Endothelial cell of umbilical vein (primary cell): Measurements from ENCODE around the gene CSF3. TPM values are rescaled to one million over a fixed set of nuclear protein-coding genes. Genes with fewer than 3 reads are reported as not detected.
A peak's percentile ranks its signal among the peaks of the same experiment; 100 is the strongest.

Experiments used
- BruUV-seq: library from RNA; stranded (reverse); fragments of 400-500 nt; replicated peaks from 2 replicates; lab custom pipeline; 2021; lab: Mats Ljungman, UMichigan
- CTCF ChIA-PET: fragments of 300-600, 350-600 bp; sonication (Branson Sonifier 250); formaldehyde crosslinking; loops from one replicate; lab custom pipeline; 2021; ENCODE audit warnings: antibody characterized with exemption, inconsistent platforms; lab: Charles Lee
- POLR2A ChIA-PET: fragments of 300-600, 350-600 bp; sonication (Branson Sonifier 250); formaldehyde crosslinking; loops from one replicate; lab custom pipeline; 2021; ENCODE audit warnings: antibody characterized with exemption, inconsistent platforms; lab: Charles Lee
- DNase-seq: peaks from one replicate; pipeline ENCODE4 v3.0.0-alpha.2; 2011; ENCODE audit warnings: low read depth, low spot score
- FAIRE-seq: peaks from 2 replicates; lab custom pipeline; 2011; peaks lifted over from hg19 to GRCh38; lab: Jason Lieb, UNC
- H2AFZ ChIP-seq: 2 replicates; pipeline ENCODE4 v1.6.0; 2012; ENCODE audit warnings: low read depth, low read length, control low read depth, inconsistent platforms
- H3K27ac ChIP-seq: 2 replicates; pipeline ENCODE4 v1.5.1; 2011; ENCODE audit warnings: low read depth, mild to moderate bottlenecking, control low read depth, low read length, moderate library complexity; ENCODE audit not compliant: insufficient read depth
- H3K27me3 ChIP-seq, 2 experiments: 2 replicates each; pipeline versions ENCODE4 v1.6.0 to v1.6.1; 2011; ENCODE audit warnings: low read length in 2 of 2, mixed read lengths in 1 of 2; ENCODE audit not compliant: control insufficient read depth in 2 of 2, insufficient read depth in 2 of 2
- H3K36me3 ChIP-seq, 2 experiments: 2 replicates in 1 of 2; 3 replicates in 1 of 2; pipeline ENCODE4 v1.5.1; 2011; ENCODE audit warnings: low read length in 2 of 2, mild to moderate bottlenecking in 1 of 2, moderate library complexity in 1 of 2; ENCODE audit not compliant: control insufficient read depth in 2 of 2, insufficient read depth in 2 of 2; ENCODE audit errors: extremely low read depth in 1 of 2
- H3K4me1 ChIP-seq: 3 replicates; pipeline ENCODE4 v1.5.1; 2011; ENCODE audit warnings: mild to moderate bottlenecking, low read length; ENCODE audit not compliant: control insufficient read depth, insufficient read depth; ENCODE audit errors: extremely low read depth
- H3K4me2 ChIP-seq: 2 replicates; pipeline ENCODE4 v1.6.1; 2011; ENCODE audit warnings: low read length, control low read depth, mixed read lengths; ENCODE audit not compliant: insufficient read depth
- H3K4me3 ChIP-seq, 3 experiments: fragments of 200-600 bp in 1 of 3; sonication (generic), shearing (Covaris generic) in 1 of 3; replicated peaks in 1 of 3; 2 replicates each; pipeline ENCODE4 v1.5.1; 2011 to 2016; ENCODE audit warnings: control low read depth in 3 of 3, low read length in 3 of 3, mild to moderate bottlenecking in 2 of 3, inconsistent platforms in 1 of 3, low read depth in 1 of 3, moderate library complexity in 1 of 3; ENCODE audit not compliant: insufficient read depth in 1 of 3
- H3K79me2 ChIP-seq: 2 replicates; pipeline ENCODE4 v1.6.0; 2012; ENCODE audit warnings: low read length, inconsistent platforms; ENCODE audit not compliant: control insufficient read depth, insufficient read depth
- H3K9ac ChIP-seq: replicated peaks from 2 replicates; pipeline ENCODE3; 2011; ENCODE audit warnings: low read length, control low read depth; ENCODE audit not compliant: insufficient read depth; ENCODE audit errors: extremely low read depth
- H3K9me1 ChIP-seq: replicated peaks from 3 replicates; pipeline ENCODE4 v1.6.0; 2011; ENCODE audit warnings: mild to moderate bottlenecking, low read length; ENCODE audit not compliant: control insufficient read depth, insufficient read depth; ENCODE audit errors: extremely low read depth
- H3K9me3 ChIP-seq: replicated peaks from 2 replicates; pipeline ENCODE4 v1.5.1; 2012; ENCODE audit warnings: low read length, inconsistent platforms; ENCODE audit not compliant: control insufficient read depth, insufficient read depth
- H4K20me1 ChIP-seq: replicated peaks from 2 replicates; pipeline ENCODE3; 2011; ENCODE audit warnings: mild to moderate bottlenecking, low read length; ENCODE audit not compliant: control insufficient read depth, insufficient read depth; ENCODE audit errors: extremely low read depth
- EZH2 ChIP-seq: IDR thresholded peaks from 2 replicates; pipeline ENCODE4 v1.6.1; 2012; ENCODE audit warnings: borderline replicate concordance, low read depth, mild to moderate bottlenecking, moderate library complexity, low read length, inconsistent platforms; ENCODE audit not compliant: severe bottlenecking
- FOS ChIP-seq: IDR thresholded peaks from 2 replicates; pipeline ENCODE4 v1.6.1; 2011; ENCODE audit warnings: mild to moderate bottlenecking, low read length, moderate library complexity, borderline replicate concordance; ENCODE audit not compliant: insufficient read depth
- GATA2 ChIP-seq: IDR thresholded peaks from 2 replicates; pipeline ENCODE4 v1.7.0; 2011; ENCODE audit warnings: low read depth, mild to moderate bottlenecking, moderate library complexity, mixed read lengths, low read length; ENCODE audit not compliant: insufficient read length, insufficient read depth
- JUN ChIP-seq: IDR thresholded peaks from 2 replicates; pipeline ENCODE4 v1.6.1; 2011; ENCODE audit warnings: borderline replicate concordance, low read depth; ENCODE audit not compliant: insufficient read length, insufficient read depth
- MYC ChIP-seq: IDR thresholded peaks from one replicate; pipeline ENCODE4 v1.6.1; 2011; ENCODE audit warnings: mild to moderate bottlenecking, low read depth, low read length
- POLR2A ChIP-seq: IDR thresholded peaks from 2 replicates; pipeline ENCODE4 v1.6.1; 2012; ENCODE audit warnings: low read depth, mild to moderate bottlenecking, control low read depth, low read length
- POLR2AphosphoS5 ChIP-seq: IDR thresholded peaks from 2 replicates; pipeline ENCODE4 v1.6.1; 2012; ENCODE audit warnings: low read depth, mild to moderate bottlenecking, control low read depth, low read length, moderate library complexity; ENCODE audit not compliant: insufficient read depth
- dilution Hi-C: fragments of 300-500 bp; cut with MboI; formaldehyde crosslinking; loops from one replicate; pipeline ENCODE4 v1.15.0; 2019; ENCODE audit warnings: low sequenced_read_pairs; ENCODE audit not compliant: extremely low pct_ligation_motif_present
- intact Hi-C: fragments of 100-400 bp; cut with micrococcal nuclease; formaldehyde crosslinking; loops from one replicate; pipeline ENCODE4 v1.10.0; 2022
- polyA plus RNA-seq, 4 experiments: library from polyadenylated mRNA; depleted of rRNA in 3 of 4; stranded (reverse) in 3 of 4; unstranded in 1 of 4; fragments of >200 nt; gene quantifications; 2 replicates each; pipeline versions ENCODE4 v1.2.1 to v1.2.3, GENCODE V29; 2011 to 2012; ENCODE audit warnings: missing spikeins in 1 of 4
- total RNA-seq: library from RNA; stranded (reverse); gene quantifications from 2 replicates; pipeline ENCODE4 v1.2.3, GENCODE V29; 2021
- TF ChIP-seq, protein P1 (sequence below), 2 donors: IDR thresholded peaks; 1 replicate in 1 of 2; 2 replicates in 1 of 2; pipeline ENCODE4 v1.5.1; 2011; ENCODE audit warnings: low read length in 2 of 2, mild to moderate bottlenecking in 2 of 2, moderate library complexity in 2 of 2, control low read depth in 1 of 2, inconsistent platforms in 1 of 2, low read depth in 1 of 2; ENCODE audit not compliant: insufficient read depth in 1 of 2; ENCODE audit errors: extremely low read depth in 1 of 2
- TF ChIP-seq, protein P2 (sequence below): IDR thresholded peaks from 2 replicates; pipeline ENCODE4 v1.6.1; 2011; ENCODE audit not compliant: insufficient read depth, insufficient read length

CSF3 gene
- total and polyA plus RNA-seq, 2 donors (not counting 3 experiments of a cell fraction or from before 2014, with no cell fraction given) = 1.0 to 2.9 TPM

DNA sequence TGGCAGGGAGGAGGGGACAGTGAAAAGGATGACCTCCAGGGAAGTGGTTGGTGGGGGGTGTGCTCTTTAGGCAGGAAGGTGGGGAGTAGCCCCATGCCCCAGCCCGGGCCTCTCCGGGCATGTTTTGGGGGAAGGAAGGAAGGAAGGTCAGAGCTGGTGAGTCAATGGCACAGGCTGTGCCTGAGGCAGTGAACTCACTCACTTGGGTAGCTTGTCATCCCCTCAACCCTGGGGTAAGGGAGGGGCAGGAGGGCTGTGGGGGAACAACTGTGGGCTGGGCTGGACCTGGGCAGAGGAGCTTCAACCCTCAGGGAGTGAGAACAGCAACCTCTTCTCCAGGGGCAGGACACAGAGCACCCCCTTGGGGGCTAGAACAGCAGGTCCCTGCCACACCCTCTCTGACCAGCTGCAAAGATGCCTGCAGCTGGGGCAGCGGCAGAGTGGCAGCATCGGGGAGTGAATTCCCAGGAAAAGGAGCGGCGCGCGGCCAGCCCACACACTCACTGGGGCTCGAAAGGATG lies 6.3 kb downstream of the CSF3 start:
- Histone ChIP-seq H4K20me1 (no peaks in the 10 kb centered on the region), H3K9me1 (no peaks in the 10 kb centered on the region), H3K27me3 (no peaks in the 10 kb centered on the region), H3K79me2 (peaks cover 4% of the 10 kb centered on the region), H3K4me3 (peak overlapping the region in 1 of 3 experiments; percentile 14), H3K36me3 (peaks cover 3 to 14% of the 10 kb centered on the region in 2 experiments), H3K4me2 (peak overlapping the region; percentile 66), H3K4me1 (peaks cover 90% of the 10 kb centered on the region), H3K27ac (peak overlapping the region; percentile 99), H3K9ac (peak overlapping the region; percentile 80), H2AFZ (no peak overlapping the region), H3K9me3 (no peaks in the 10 kb centered on the region)
- TF ChIP-seq EZH2 = no peak
- peak; percentile 73 for TF ChIP-seq POLR2A
- TF ChIP-seq, protein P1, sequence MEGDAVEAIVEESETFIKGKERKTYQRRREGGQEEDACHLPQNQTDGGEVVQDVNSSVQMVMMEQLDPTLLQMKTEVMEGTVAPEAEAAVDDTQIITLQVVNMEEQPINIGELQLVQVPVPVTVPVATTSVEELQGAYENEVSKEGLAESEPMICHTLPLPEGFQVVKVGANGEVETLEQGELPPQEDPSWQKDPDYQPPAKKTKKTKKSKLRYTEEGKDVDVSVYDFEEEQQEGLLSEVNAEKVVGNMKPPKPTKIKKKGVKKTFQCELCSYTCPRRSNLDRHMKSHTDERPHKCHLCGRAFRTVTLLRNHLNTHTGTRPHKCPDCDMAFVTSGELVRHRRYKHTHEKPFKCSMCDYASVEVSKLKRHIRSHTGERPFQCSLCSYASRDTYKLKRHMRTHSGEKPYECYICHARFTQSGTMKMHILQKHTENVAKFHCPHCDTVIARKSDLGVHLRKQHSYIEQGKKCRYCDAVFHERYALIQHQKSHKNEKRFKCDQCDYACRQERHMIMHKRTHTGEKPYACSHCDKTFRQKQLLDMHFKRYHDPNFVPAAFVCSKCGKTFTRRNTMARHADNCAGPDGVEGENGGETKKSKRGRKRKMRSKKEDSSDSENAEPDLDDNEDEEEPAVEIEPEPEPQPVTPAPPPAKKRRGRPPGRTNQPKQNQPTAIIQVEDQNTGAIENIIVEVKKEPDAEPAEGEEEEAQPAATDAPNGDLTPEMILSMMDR (IDR thresholded peaks at IDR 0.05; ENCODE audit: extremely low read depth in 1 of 2, insufficient read depth in 1 of 2, low read depth in 1 of 2, low read length in 2 of 2) = no peak
- peak; percentile 84 for TF ChIP-seq JUN
- TF ChIP-seq MYC = peak; percentile 81
- TF ChIP-seq, protein P2, sequence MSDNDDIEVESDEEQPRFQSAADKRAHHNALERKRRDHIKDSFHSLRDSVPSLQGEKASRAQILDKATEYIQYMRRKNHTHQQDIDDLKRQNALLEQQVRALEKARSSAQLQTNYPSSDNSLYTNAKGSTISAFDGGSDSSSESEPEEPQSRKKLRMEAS = no peak
- TF ChIP-seq FOS = peak; percentile 97
- TF ChIP-seq POLR2AphosphoS5 = peak; percentile 99
- peak; percentile 49 for TF ChIP-seq GATA2
- DNase-seq (peak; percentile 80), FAIRE-seq (peak; percentile 93)
- BruUV-seq = no TSS peak
- intact Hi-C loops (loop anchor here (1.0 kb wide), 1 partner anchor 8 kb away; no protein-coding TSS in a partner anchor), dilution Hi-C loops (no loop called here)
- ChIA-PET POLR2A (interaction anchor here (1.3 to 1.6 kb wide), 2 partner anchors 33 to 78 kb away, joined by 3 to 4 read pairs; partner anchors contain the start of gene MED24), CTCF (interaction anchor here (0.6 to 3.1 kb wide), 16 partner anchors 8 to 238 kb away, joined by 3 to 10 read pairs (median 4); partner anchors contain the start of gene PSMD3)
